HCT116 (cell line): ENCODE data around the gene SULT1C3. TPM values are rescaled to one million over a fixed set of nuclear protein-coding genes. Genes with fewer than 3 reads are reported as not detected.

Experiments
- ATAC-seq: fragments of 200-7000 bp; cut with Tn5 transposase; 2 replicates; pipeline ENCODE4 v1.9.1; 2020; ENCODE audit warnings: mild to moderate bottlenecking, moderate library complexity
- BruUV-seq: library from RNA; stranded (reverse); fragments of 400-500 nt; replicated peaks from 2 replicates; lab custom pipeline; 2021; lab: Mats Ljungman, UMichigan
- CTCF ChIA-PET: fragments of 300-600 bp; sonication (Branson Sonifier 250); formaldehyde crosslinking; loops from one replicate; lab custom pipeline; 2021; ENCODE audit warnings: antibody characterized with exemption; lab: Charles Lee
- POLR2A ChIA-PET: fragments of 300-600, 350-600 bp; sonication (Branson Sonifier 250); formaldehyde crosslinking; loops from one replicate; lab custom pipeline; 2021; ENCODE audit warnings: antibody characterized with exemption; lab: Charles Lee
- RAD21 ChIA-PET, 2 experiments: fragments of 300-600 bp; sonication (Branson Sonifier 250); formaldehyde crosslinking; loops; one replicate each; lab custom pipeline; 2023; ENCODE audit warnings: low total read pairs in 2 of 2; ENCODE audit not compliant: uncharacterized antibody in 2 of 2, unreplicated experiment in 2 of 2, low non-redundant PET in 1 of 2; lab: Charles Lee
- DNase-seq: peaks from one replicate; pipeline ENCODE4 v3.0.0-alpha.2; 2010; ENCODE audit warnings: low read depth, low spot score
- H2AFZ ChIP-seq: fragments of 200-600 bp; shearing (Covaris generic), sonication (generic); 2 replicates; pipeline ENCODE4 v1.6.1; 2017; ENCODE audit warnings: low read depth, mixed run types, mixed read lengths, antibody characterized with exemption, low read length; ENCODE audit not compliant: poor library complexity, severe bottlenecking
- H3K27ac ChIP-seq: 2 replicates; pipeline ENCODE4 v1.5.1; 2012; ENCODE audit warnings: low read depth, low read length
- H3K27me3 ChIP-seq: fragments of 200-600 bp; sonication (generic); 2 replicates; pipeline ENCODE4 v1.6.1; 2016; ENCODE audit warnings: mixed run types, low read length, mixed read lengths; ENCODE audit not compliant: insufficient read depth
- H3K36me3 ChIP-seq, 2 experiments: fragments of 200-500 bp in 1 of 2; fragments of 200-600 bp in 1 of 2; sonication (Bioruptor generic) in 1 of 2; sonication (generic) in 1 of 2; 2 replicates each; pipeline versions ENCODE4 v1.5.1 to v1.6.1; 2014 to 2016; ENCODE audit warnings: low read length in 2 of 2, inconsistent platforms in 1 of 2, mixed read lengths in 1 of 2, mixed run types in 1 of 2; ENCODE audit not compliant: insufficient read depth in 2 of 2, control insufficient read depth in 1 of 2
- H3K4me1 ChIP-seq, 2 experiments: fragments of 200-600 bp in 1 of 2; sonication (generic) in 1 of 2; 2 replicates each; pipeline versions ENCODE4 v1.5.1 to v1.6.1; 2012 to 2017; ENCODE audit warnings: low read length in 2 of 2, inconsistent platforms in 1 of 2, mild to moderate bottlenecking in 1 of 2, mixed read lengths in 1 of 2, mixed run types in 1 of 2, moderate library complexity in 1 of 2; ENCODE audit not compliant: insufficient read depth in 2 of 2, control insufficient read depth in 1 of 2
- H3K4me2 ChIP-seq: fragments of 200-600 bp; sonication (generic); 2 replicates; pipeline ENCODE4 v1.6.1; 2017; ENCODE audit warnings: mixed run types, low read length, mixed read lengths
- H3K4me3 ChIP-seq, 2 experiments: fragments of 200-600 bp in 1 of 2; sonication (generic) in 1 of 2; replicated peaks in 1 of 2; 2 replicates each; pipeline ENCODE4 v1.5.1; 2011 to 2016; ENCODE audit warnings: low read length in 2 of 2, control low read depth in 1 of 2, low read depth in 1 of 2, mild to moderate bottlenecking in 1 of 2, mixed read lengths in 1 of 2, mixed run types in 1 of 2
- H3K79me2 ChIP-seq: fragments of 200-600 bp; sonication (generic); 2 replicates; pipeline ENCODE4 v1.6.1; 2017; ENCODE audit warnings: mild to moderate bottlenecking, mixed run types, low read length, moderate library complexity, mixed read lengths; ENCODE audit not compliant: insufficient read depth
- H3K9ac ChIP-seq: fragments of 200-600 bp; sonication (generic); 2 replicates; pipeline ENCODE4 v1.6.1; 2016; ENCODE audit warnings: low read length, mixed read lengths
- H3K9me2 ChIP-seq: fragments of 200-600 bp; sonication (generic), shearing (Covaris generic); 2 replicates; pipeline ENCODE4 v1.6.1; 2017; ENCODE audit warnings: mixed run types, mild to moderate bottlenecking, moderate library complexity; ENCODE audit not compliant: insufficient read depth
- H3K9me3 ChIP-seq, 2 experiments: fragments of 200-500 bp in 1 of 2; fragments of 200-600 bp in 1 of 2; sonication (Bioruptor generic) in 1 of 2; sonication (generic) in 1 of 2; 2 replicates each; pipeline ENCODE4 v1.6.1; 2014 to 2017; ENCODE audit warnings: low read length in 2 of 2, mixed read lengths in 2 of 2, inconsistent platforms in 1 of 2, low read depth in 1 of 2, mild to moderate bottlenecking in 1 of 2, mixed run types in 1 of 2, moderate library complexity in 1 of 2; ENCODE audit not compliant: control insufficient read depth in 1 of 2, insufficient read depth in 1 of 2
- H4K20me1 ChIP-seq: fragments of 200-600 bp; sonication (generic), shearing (Covaris generic); 2 replicates; pipeline ENCODE4 v1.6.1; 2017; ENCODE audit warnings: mixed run types, mild to moderate bottlenecking, moderate library complexity; ENCODE audit not compliant: insufficient read depth
- CBX3 ChIP-seq: IDR thresholded peaks from 2 replicates; pipeline ENCODE4 v1.6.1; 2012; ENCODE audit warnings: low read depth
- CEBPB ChIP-seq: IDR thresholded peaks from 2 replicates; pipeline ENCODE4 v1.6.1; 2012; ENCODE audit warnings: low read depth
- EGR1 ChIP-seq: IDR thresholded peaks from 2 replicates; pipeline ENCODE4 v1.6.1; 2012; ENCODE audit warnings: low read depth
- EZH2 ChIP-seq: fragments of 200-600 bp; sonication (generic); IDR thresholded peaks from 2 replicates; pipeline ENCODE4 v1.6.1; 2017; ENCODE audit warnings: antibody characterized with exemption, mixed run types
- FOSL1 ChIP-seq: IDR thresholded peaks from 2 replicates; pipeline ENCODE4 v1.6.1; 2012; ENCODE audit warnings: low read depth
- JUND ChIP-seq: IDR thresholded peaks from 2 replicates; pipeline ENCODE4 v1.6.1; 2012
- REST ChIP-seq: IDR thresholded peaks from 2 replicates; pipeline ENCODE4 v1.6.1; 2012; ENCODE audit warnings: low read depth
- SRF ChIP-seq: IDR thresholded peaks from 2 replicates; pipeline ENCODE4 v1.6.1; 2012; ENCODE audit warnings: low read depth
- TCF7L2 ChIP-seq: IDR thresholded peaks from 2 replicates; pipeline ENCODE4 v1.7.0; 2011; ENCODE audit warnings: borderline replicate concordance, inconsistent platforms; ENCODE audit not compliant: insufficient read depth, insufficient read length; ENCODE audit errors: extremely low read depth
- intact Hi-C: fragments of 100-400 bp; cut with micrococcal nuclease; formaldehyde crosslinking; loops from 2 replicates; pipeline ENCODE4 v1.10.0; 2022
- total RNA-seq: library from RNA; stranded (reverse); gene quantifications from one replicate; pipeline ENCODE4 v1.2.1, GENCODE V29; 2021; ENCODE audit not compliant: unreplicated experiment

The SULT1C3 gene
- total RNA-seq, 1 experiment from 2014 or later = not detected

- no peaks in the 10 kb centered on the region for H3K36me3 ChIP-seq
- TF ChIP-seq TCF7L2 (no peak), CEBPB (no peak), CBX3 (no peak), EZH2 (no peak)
- ATAC-seq (no peak), DNase-seq (no peak)
- no peak overlapping the region for H3K4me3 ChIP-seq
- BruUV-seq = no TSS peak
- ChIA-PET RAD21 (no interaction called here), CTCF (no interaction called here), POLR2A (no interaction called here)
- intact Hi-C loops = no loop called here
- no peak overlapping the region for H3K4me2 ChIP-seq
- no peak overlapping the region for H2AFZ ChIP-seq
- no peaks in the 10 kb centered on the region for H4K20me1 ChIP-seq
- H3K79me2 ChIP-seq = no peaks in the 10 kb centered on the region
- H3K27me3 ChIP-seq = no peaks in the 10 kb centered on the region
- H3K9me2 ChIP-seq = no peaks in the 10 kb centered on the region
- H3K9me3 ChIP-seq = peaks cover 6 to 9% of the 10 kb centered on the region in 2 experiments; a peak in 2 of 4 replicates
- H3K4me1 ChIP-seq = no peaks in the 10 kb centered on the region
- no peak overlapping the region for H3K27ac ChIP-seq
- H3K9ac ChIP-seq = no peak overlapping the region
Measured at GRCh38 chr2:108224022-108224421, 15.7 kb upstream of the SULT1C3 start.

GRCh38 chr2:108226564-108226963 lies 13.2 kb upstream of the SULT1C3 start:
- H3K4me2 ChIP-seq = no peak overlapping the region
- RAD21 ChIA-PET = no interaction called here

More at GRCh38 chr2:108226564-108226963, 13.2 kb upstream of the SULT1C3 start:
- Histone ChIP-seq H3K79me2 (no peaks in the 10 kb centered on the region), H3K9me2 (no peaks in the 10 kb centered on the region), H3K9ac (no peak overlapping the region), H3K36me3 (no peaks in the 10 kb centered on the region), H2AFZ (no peak overlapping the region), H3K27ac (no peak overlapping the region), H4K20me1 (no peaks in the 10 kb centered on the region)
- ATAC-seq (no peak), DNase-seq (no peak)
- intact Hi-C loops = no loop called here
- CTCF ChIA-PET = no interaction called here
- BruUV-seq = no TSS peak
- TF ChIP-seq FOSL1 = no peak
- no peak for TF ChIP-seq EGR1
- no peak for TF ChIP-seq SRF
- TF ChIP-seq REST = no peak
- no peak for TF ChIP-seq JUND
- TF ChIP-seq, all 23 proteins: peak for 0
- POLR2A ChIA-PET = no interaction called here
- Histone ChIP-seq H3K4me3 (no peak overlapping the region), H3K9me3 (peaks cover 6 to 9% of the 10 kb centered on the region in 2 experiments; a peak in 2 of 4 replicates), H3K27me3 (no peaks in the 10 kb centered on the region), H3K4me1 (no peaks in the 10 kb centered on the region)
